Activated CD4-positive, CD25-positive, alpha-beta regulatory T cell treated with anti-CD3 and anti-CD28 coated beads, Interleukin-2, amount 50 U/mL, for 16 hours (primary cell): ENCODE results near the gene ZDHHC14.

Experiments
- DNase-seq: peaks from one replicate; pipeline ENCODE4 v3.0.0-alpha.2; 2020; ENCODE audit warnings: low read depth, low spot score

ZDHHC14 gene

GRCh38 chr6:157491571-157492232 lies 110.7 kb downstream of the ZDHHC14 start:
- DNase-seq, result no peak

- DNase-seq, result no peak
Measured at GRCh38 chr6:157492249-157492648, 111.3 kb downstream of the ZDHHC14 start.

GRCh38 chr6:157492741-157493140 lies 111.8 kb downstream of the ZDHHC14 start:
- DNase-seq, result no peak

GRCh38 chr6:157493173-157493572 lies 112.2 kb downstream of the ZDHHC14 start:
- no peak for DNase-seq

- DNase-seq, result no peak
Measured at GRCh38 chr6:157493576-157493975, 112.6 kb downstream of the ZDHHC14 start.

- DNase-seq, result no peak
Measured at GRCh38 chr6:157494132-157494710, 113.2 kb downstream of the ZDHHC14 start.

- no peak for DNase-seq
Measured at GRCh38 chr6:157496534-157497095, 115.6 kb downstream of the ZDHHC14 start.

- DNase-seq, result no peak
Measured at GRCh38 chr6:157497579-157497978, 116.6 kb downstream of the ZDHHC14 start.

- no peak for DNase-seq
Measured at GRCh38 chr6:157498817-157499216, 117.8 kb downstream of the ZDHHC14 start.

- no peak for DNase-seq
Measured at GRCh38 chr6:157500022-157500421, 119.0 kb downstream of the ZDHHC14 start.

GRCh38 chr6:157503018-157503747 lies 122.2 kb downstream of the ZDHHC14 start:
- DNase-seq, result no peak

GRCh38 chr6:157505912-157506491 lies 125.0 kb downstream of the ZDHHC14 start:
- DNase-seq, result no peak

GRCh38 chr6:157510323-157511188 lies 129.6 kb downstream of the ZDHHC14 start:
- no peak for DNase-seq

- no peak for DNase-seq
Measured at GRCh38 chr6:157511682-157512381, 130.8 kb downstream of the ZDHHC14 start.

GRCh38 chr6:157512382-157512682 lies 131.3 kb downstream of the ZDHHC14 start:
- no peak for DNase-seq

- no peak for DNase-seq
Measured at GRCh38 chr6:157513004-157513603, 132.1 kb downstream of the ZDHHC14 start.

- no peak for DNase-seq
Measured at GRCh38 chr6:157513619-157514485, 132.9 kb downstream of the ZDHHC14 start.

- no peak for DNase-seq
Measured at GRCh38 chr6:157514659-157515496, 133.9 kb downstream of the ZDHHC14 start.
